ENCODE data around the gene DPF1. TPM values are rescaled to one million over a fixed set of nuclear protein-coding genes. Genes with fewer than 3 reads are reported as not detected.

The DPF1 gene
- total RNA-seq, 4 donors from 2014 or later = not detected

GRCh38 chr19:38243279-38243673 is 19.3 kb upstream of the DPF1 start:
- no peak for DNase-seq
- H3K9me3 ChIP-seq = no peaks in the 10 kb centered on the region
- 51 to 58% methylated on average over 11 to 15 of the region's 15 CpGs for WGBS, 2 donors (ENCODE audit: low coverage in 1 of 2)
- H3K4me1 ChIP-seq = peaks cover 7 to 43% (median 17%) of the 10 kb centered on the region in 4 donors
- in situ Hi-C loops (cut with MboI; ENCODE audit: low pct_ligation_motif_present in 1 of 4, low pct_unique_long_range_greater_than_20kb in 1 of 4, low sequenced_read_pairs in 3 of 4) = loop anchor here (5.0 to 25.0 kb wide), 3 partner anchors 82 to 356 kb away; no protein-coding TSS in a partner anchor
- no peaks in the 10 kb centered on the region for H3K36me3 ChIP-seq
- H3K4me3 ChIP-seq = peak overlapping the region in 3 of 4 donors; percentile 10 to 45 (median 25)
- no peak for TF ChIP-seq EP300 (IDR thresholded peaks at IDR 0.05; ENCODE audit: low read depth)
- TF ChIP-seq POLR2A (IDR thresholded peaks at IDR 0.05) = no peak
- no peak for TF ChIP-seq CTCF (IDR thresholded peaks at IDR 0.05)
- TF ChIP-seq POLR2AphosphoS5 (IDR thresholded peaks at IDR 0.05) = no peak
- peak overlapping the region in 1 of 4 donors; percentile 21 for H3K27ac ChIP-seq
- no peaks in the 10 kb centered on the region for H3K27me3 ChIP-seq
- intact Hi-C loops (cut with DNase I; ENCODE audit: low total_unique reads) = loop anchor here (2.0 kb wide), 1 partner anchor 90 kb away; no protein-coding TSS in a partner anchor

- WGBS, 2 donors (ENCODE audit: low coverage in 1 of 2) = 59 to 63% methylated on average over 7 to 8 of the region's 8 CpGs
- Histone ChIP-seq H3K4me3 (no peak overlapping the region), H3K27me3 (peaks cover 4% of the 10 kb centered on the region), H3K36me3 (no peaks in the 10 kb centered on the region), H3K9me3 (no peaks in the 10 kb centered on the region), H3K4me1 (peaks cover under 1 to 15% (median 4%) of the 10 kb centered on the region in 4 donors), H3K27ac (no peak overlapping the region)
- DNase-seq = no peak
- in situ Hi-C loops (cut with MboI; ENCODE audit: low pct_ligation_motif_present in 1 of 4, low pct_unique_long_range_greater_than_20kb in 1 of 4, low sequenced_read_pairs in 3 of 4) = loop anchor here (5.0 to 25.0 kb wide), 3 partner anchors 85 to 353 kb away; no protein-coding TSS in a partner anchor
- no peak for TF ChIP-seq CTCF (IDR thresholded peaks at IDR 0.05)
- no peak for TF ChIP-seq POLR2A (IDR thresholded peaks at IDR 0.05)
- TF ChIP-seq POLR2AphosphoS5 (IDR thresholded peaks at IDR 0.05) = no peak
- no peak for TF ChIP-seq EP300 (IDR thresholded peaks at IDR 0.05; ENCODE audit: low read depth)
- intact Hi-C loops (cut with DNase I; ENCODE audit: low total_unique reads) = no loop called here
Measured at GRCh38 chr19:38239816-38240215, 15.8 kb upstream of the DPF1 start.

- peaks cover 40% of the 10 kb centered on the region for H3K27me3 ChIP-seq
- in situ Hi-C loops (cut with MboI; ENCODE audit: low pct_ligation_motif_present in 1 of 4, low pct_unique_long_range_greater_than_20kb in 1 of 4, low sequenced_read_pairs in 3 of 4) = loop anchor here in 1 of 4 donors (25.0 kb wide), 1 partner anchor 347 kb away; no protein-coding TSS in a partner anchor
- intact Hi-C loops (cut with DNase I; ENCODE audit: low total_unique reads) = no loop called here
- TF ChIP-seq CTCF (IDR thresholded peaks at IDR 0.05) = no peak
- no peak for TF ChIP-seq POLR2AphosphoS5 (IDR thresholded peaks at IDR 0.05)
- no peak for TF ChIP-seq POLR2A (IDR thresholded peaks at IDR 0.05)
- no peak for TF ChIP-seq EP300 (IDR thresholded peaks at IDR 0.05; ENCODE audit: low read depth)
- no peak for DNase-seq
- no peaks in the 10 kb centered on the region for H3K9me3 ChIP-seq
- H3K36me3 ChIP-seq = no peaks in the 10 kb centered on the region
- no peaks in the 10 kb centered on the region for H3K4me1 ChIP-seq
- no peak overlapping the region for H3K27ac ChIP-seq
- WGBS, 2 donors (ENCODE audit: low coverage in 1 of 2) = 79 to 95% methylated on average over 2 to 4 of the region's 4 CpGs
- no peak overlapping the region for H3K4me3 ChIP-seq
Measured at GRCh38 chr19:38234615-38235014, 10.6 kb upstream of the DPF1 start.

- in situ Hi-C loops (cut with MboI; ENCODE audit: low pct_ligation_motif_present in 1 of 4, low pct_unique_long_range_greater_than_20kb in 1 of 4, low sequenced_read_pairs in 3 of 4) = loop anchor here in 1 of 4 donors (25.0 kb wide), 1 partner anchor 346 kb away; no protein-coding TSS in a partner anchor
- Histone ChIP-seq H3K36me3 (no peaks in the 10 kb centered on the region), H3K27me3 (peaks cover 48% of the 10 kb centered on the region), H3K4me1 (peaks cover 6% of the 10 kb centered on the region in 4 donors), H3K27ac (no peak overlapping the region), H3K4me3 (no peak overlapping the region), H3K9me3 (no peaks in the 10 kb centered on the region)
- 24% methylated on average over 7 of the region's 7 CpGs; no CpG with 5 or more reads in 1 of the 2 donors for WGBS, 2 donors (ENCODE audit: low coverage in 1 of 2)
- peak; percentile 88 for DNase-seq
- intact Hi-C loops (cut with DNase I; ENCODE audit: low total_unique reads) = no loop called here
- peak; percentile 77 to 88 (median 82) for TF ChIP-seq CTCF (IDR thresholded peaks at IDR 0.05)
- TF ChIP-seq POLR2A (IDR thresholded peaks at IDR 0.05) = no peak
Measured at GRCh38 chr19:38233740-38234251, 9.8 kb upstream of the DPF1 start.
